ENCODE results near the gene LDB3. TPM values are rescaled to one million over a fixed set of nuclear protein-coding genes. Genes with fewer than 3 reads are reported as not detected.

The LDB3 gene
- total and polyA plus RNA-seq, 2 of the 4 experiments (the other 2 are of a cell fraction), result 0.36 to 2.6 TPM

- H3K14ac ChIP-seq (replicated peaks; ENCODE audit: low read depth, low read length), result no peak overlapping the region
- dilution Hi-C loops (cut with HindIII; ENCODE audit: low sequenced_read_pairs, unreplicated experiment) (no loop called here), intact Hi-C loops (cut with micrococcal nuclease) (no loop called here), in situ Hi-C loops (cut with MboI; ENCODE audit: low sequenced_read_pairs) (no loop called here)
- no peak overlapping the region for H2AFZ ChIP-seq (replicated peaks; ENCODE audit: low read length, poor library complexity)
- H3K9me1 ChIP-seq (ENCODE audit: insufficient read depth, low read length), result peaks cover 7% of the 10 kb centered on the region; the same call in 1 of the 2 replicates
- H3K36me3 ChIP-seq (ENCODE audit: control insufficient read depth, insufficient read depth, low read length), result no peaks in the 10 kb centered on the region
- H4K8ac ChIP-seq (ENCODE audit: low read depth in 2 of 2, low read length in 2 of 2), result no peak overlapping the region
- TF ChIP-seq CHD1 (IDR thresholded peaks at IDR 0.05; ENCODE audit: low read depth, low read length), result no peak
- H3K27ac ChIP-seq (ENCODE audit: insufficient read depth, low read length), result no peak overlapping the region
- no peak overlapping the region for H3K4me3 ChIP-seq (ENCODE audit: insufficient read depth, low read depth, low read length)
- H2AK5ac ChIP-seq (ENCODE audit: low read depth, low read length), result no peak overlapping the region
- no peak overlapping the region for H2BK120ac ChIP-seq (ENCODE audit: low read depth, low read length)
- no peak overlapping the region for H2AK9ac ChIP-seq (replicated peaks; ENCODE audit: low read depth, low read length, poor library complexity)
- H4K5ac ChIP-seq (ENCODE audit: low read depth, low read length), result no peak overlapping the region
- H2BK20ac ChIP-seq (ENCODE audit: low read depth, low read length), result no peak overlapping the region
- WGBS, 2 experiments (ENCODE audit: extremely low coverage in 2 of 2, insufficient read length in 1 of 2), result 17% methylated on average over 1 of the region's 6 CpGs; no CpG with 5 or more reads in 1 of the 2 experiments
- H4K20me1 ChIP-seq (ENCODE audit: insufficient read depth, low read length), result no peaks in the 10 kb centered on the region
- DNase-seq, result no peak
- H3K4me1 ChIP-seq (ENCODE audit: control insufficient read depth, insufficient read depth, low read length), result no peaks in the 10 kb centered on the region; the same call in 1 of the 2 replicates
- H3K79me1 ChIP-seq (ENCODE audit: low read depth in 1 of 2, low read length in 2 of 2), result no peaks in the 10 kb centered on the region
- H3K4ac ChIP-seq (ENCODE audit: low read depth, low read length), result no peak overlapping the region
- ChIA-PET CTCF (no interaction called here), POLR2A (ENCODE audit: unreplicated experiment) (no interaction called here)
- H3K4me2 ChIP-seq (ENCODE audit: low read depth, low read length), result no peak overlapping the region
- H2BK15ac ChIP-seq (ENCODE audit: low read depth, low read length), result no peak overlapping the region
- no peaks in the 10 kb centered on the region for H3K27me3 ChIP-seq (ENCODE audit: control insufficient read depth, insufficient read depth, low read length)
- no peak overlapping the region for H3K9ac ChIP-seq (ENCODE audit: low read depth, low read length)
- ATAC-seq (ENCODE audit: low read depth), result no peak
- no TSS peak for BruUV-seq (replicated peaks)
- no peak overlapping the region for H3K56ac ChIP-seq (ENCODE audit: extremely low read depth, insufficient read depth, low read length)
- H2BK5ac ChIP-seq (ENCODE audit: low read depth, low read length, poor library complexity, severe bottlenecking), result no peak overlapping the region
- H3K23ac ChIP-seq (ENCODE audit: low read depth, low read length), result no peak overlapping the region
- no peaks in the 10 kb centered on the region for H3K9me3 ChIP-seq (ENCODE audit: control insufficient read depth, insufficient read depth, low read length)
- H4K91ac ChIP-seq (ENCODE audit: insufficient read depth, low read depth, low read length), result no peak overlapping the region
- no peak overlapping the region for H3K18ac ChIP-seq (ENCODE audit: low read depth, low read length)
Measured at GRCh38 chr10:86727470-86727869, 59.2 kb downstream of the LDB3 start.

All from IMR-90 (cell line).